ENCODE measurements around the gene CRISPLD2.
A peak's percentile ranks its signal among the peaks of the same experiment; 100 is the strongest.
"Not testable (repeated sequence)": the region's sequence is repeated elsewhere in the genome, so short reads cannot be mapped to it uniquely, and the experiment has no call there.

Gene CRISPLD2

GRCh38 chr16:84859681-84860080, 39.9 kb downstream of the CRISPLD2 start:
- no peak for DNase-seq (ENCODE audit: low read depth)

GRCh38 chr16:84860383-84860782, 40.6 kb downstream of the CRISPLD2 start:
- DNase-seq (ENCODE audit: low read depth), result no peak

- DNase-seq (ENCODE audit: low read depth), result no peak
Measured at GRCh38 chr16:84861671-84862070, 41.9 kb downstream of the CRISPLD2 start.

- DNase-seq (ENCODE audit: low read depth), result no peak
Measured at GRCh38 chr16:84862804-84863480, 43.2 kb downstream of the CRISPLD2 start.

- no peak for DNase-seq (ENCODE audit: low read depth)
Measured at GRCh38 chr16:84863481-84863814, 43.7 kb downstream of the CRISPLD2 start.

- no peak for DNase-seq (ENCODE audit: low read depth)
Measured at GRCh38 chr16:84864326-84864955, 44.7 kb downstream of the CRISPLD2 start.

GRCh38 chr16:84867696-84868095, 47.9 kb downstream of the CRISPLD2 start:
- DNase-seq (ENCODE audit: low read depth), result no peak

- DNase-seq (ENCODE audit: low read depth), result no peak
Measured at GRCh38 chr16:84868328-84868727, 48.5 kb downstream of the CRISPLD2 start.

- no peak for DNase-seq (ENCODE audit: low read depth)
Measured at GRCh38 chr16:84868829-84869472, 49.2 kb downstream of the CRISPLD2 start.

- DNase-seq (ENCODE audit: low read depth), result no peak
Measured at GRCh38 chr16:84869473-84869845, 49.7 kb downstream of the CRISPLD2 start.

- not testable (repeated sequence) for DNase-seq (ENCODE audit: low read depth)
Measured at GRCh38 chr16:84872971-84873370, 53.2 kb downstream of the CRISPLD2 start.

- no peak for DNase-seq (ENCODE audit: low read depth)
Measured at GRCh38 chr16:84874004-84874435, 54.2 kb downstream of the CRISPLD2 start.

- no peak for DNase-seq (ENCODE audit: low read depth)
Measured at GRCh38 chr16:84874553-84874952, 54.8 kb downstream of the CRISPLD2 start.

GRCh38 chr16:84874983-84875382, 55.2 kb downstream of the CRISPLD2 start:
- DNase-seq (ENCODE audit: low read depth), result no peak

GRCh38 chr16:84875846-84876245, 56.1 kb downstream of the CRISPLD2 start:
- no peak for DNase-seq (ENCODE audit: low read depth)

GRCh38 chr16:84876873-84877606, 57.3 kb downstream of the CRISPLD2 start:
- DNase-seq (ENCODE audit: low read depth), result no peak

GRCh38 chr16:84878770-84879169, 59.0 kb downstream of the CRISPLD2 start:
- DNase-seq (ENCODE audit: low read depth), result no peak

- DNase-seq (ENCODE audit: low read depth), result no peak
Measured at GRCh38 chr16:84879569-84880487, 60.0 kb downstream of the CRISPLD2 start.

- DNase-seq (ENCODE audit: low read depth), result peak; percentile 53
Measured at GRCh38 chr16:84881702-84882521, 62.1 kb downstream of the CRISPLD2 start.

GRCh38 chr16:84883301-84883700, 63.5 kb downstream of the CRISPLD2 start:
- DNase-seq (ENCODE audit: low read depth), result no peak

GRCh38 chr16:84884246-84884595, 64.4 kb downstream of the CRISPLD2 start:
- DNase-seq (ENCODE audit: low read depth), result no peak

All from HS-27A (cell line).